Kidney tubule cell (primary cell): ENCODE data around the gene SLC6A7.
"Not testable (repeated sequence)": the region's sequence is repeated elsewhere in the genome, so short reads cannot be mapped to it uniquely, and the experiment has no call there.

Experiments
- DNase-seq: peaks from one replicate; pipeline ENCODE4 v3.0.0-alpha.2; 2018; ENCODE audit warnings: low spot score

Gene SLC6A7

DNA sequence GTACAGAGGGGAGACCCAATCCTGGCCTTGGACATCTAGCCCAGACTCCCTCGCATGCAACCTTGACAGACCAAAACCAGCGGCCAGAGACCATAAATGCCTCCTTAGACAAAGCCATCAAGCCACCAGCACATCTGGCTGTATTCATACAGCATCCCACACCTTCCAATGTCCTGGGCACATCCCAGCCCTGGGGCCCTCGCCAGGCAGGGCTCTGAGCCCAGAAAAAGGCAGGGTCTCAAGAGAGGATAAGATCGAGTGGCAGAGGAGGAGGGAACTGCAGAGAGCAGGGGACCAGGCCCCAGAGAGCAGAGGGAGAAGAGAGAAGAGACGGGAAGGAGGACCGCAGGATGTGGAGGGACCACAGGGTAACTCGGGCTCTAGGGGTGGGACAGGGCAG, 54.3 kb downstream of the SLC6A7 start:
- DNase-seq: no peak

DNA sequence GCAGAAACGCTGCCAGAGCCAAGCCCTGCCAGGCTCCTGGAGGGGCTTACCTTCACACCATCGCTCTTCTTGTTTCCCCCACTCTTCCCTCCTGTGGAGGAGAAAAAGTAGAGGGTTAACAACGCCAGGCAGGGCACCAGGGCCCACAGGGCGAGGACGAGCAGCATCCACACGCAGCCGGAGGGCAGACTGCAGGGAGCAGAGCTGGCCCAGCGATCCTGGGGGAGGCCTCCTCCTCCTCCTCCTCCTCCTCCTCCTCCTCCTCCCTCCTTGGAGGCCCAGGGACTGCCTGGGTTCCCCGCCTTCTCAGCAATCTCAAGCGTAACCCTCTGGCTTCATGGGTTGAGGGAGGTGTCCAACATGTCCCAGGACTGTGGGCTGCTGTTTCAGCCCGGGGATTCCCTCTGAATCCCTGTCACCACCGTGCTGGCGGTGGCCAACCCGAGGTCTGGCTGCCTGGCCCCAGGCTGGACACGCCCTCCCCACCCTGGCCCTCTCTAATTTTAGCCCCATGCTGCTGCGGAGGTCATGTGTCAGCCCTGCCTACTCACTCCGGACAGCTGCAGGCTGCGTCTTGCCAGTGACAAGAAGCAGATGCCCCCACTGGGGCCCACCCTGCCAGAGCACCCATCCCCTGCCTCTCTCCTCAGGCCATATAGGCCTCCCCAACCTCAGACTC, 55.4 kb downstream of the SLC6A7 start:
- no peak for DNase-seq

DNA sequence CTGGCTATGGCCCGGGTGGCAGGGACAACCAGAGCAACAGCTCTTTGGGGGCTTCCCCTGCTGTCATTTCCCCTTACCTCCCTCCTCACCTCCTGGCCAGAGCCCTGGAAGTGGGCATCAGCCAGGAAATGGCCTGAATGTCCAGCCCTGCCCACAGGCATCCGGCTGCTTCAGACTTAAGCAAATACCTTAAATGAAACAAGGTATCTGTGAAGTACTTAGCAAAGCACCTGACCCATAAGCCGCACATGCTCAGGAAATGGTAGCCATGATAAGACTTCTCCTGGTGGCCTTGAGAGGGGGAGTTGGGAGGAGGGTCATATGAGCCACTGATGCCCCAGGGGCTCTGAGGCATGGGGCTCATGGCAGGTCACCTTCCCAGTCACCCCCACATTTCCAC, 55.9 kb downstream of the SLC6A7 start:
- no peak for DNase-seq

DNA sequence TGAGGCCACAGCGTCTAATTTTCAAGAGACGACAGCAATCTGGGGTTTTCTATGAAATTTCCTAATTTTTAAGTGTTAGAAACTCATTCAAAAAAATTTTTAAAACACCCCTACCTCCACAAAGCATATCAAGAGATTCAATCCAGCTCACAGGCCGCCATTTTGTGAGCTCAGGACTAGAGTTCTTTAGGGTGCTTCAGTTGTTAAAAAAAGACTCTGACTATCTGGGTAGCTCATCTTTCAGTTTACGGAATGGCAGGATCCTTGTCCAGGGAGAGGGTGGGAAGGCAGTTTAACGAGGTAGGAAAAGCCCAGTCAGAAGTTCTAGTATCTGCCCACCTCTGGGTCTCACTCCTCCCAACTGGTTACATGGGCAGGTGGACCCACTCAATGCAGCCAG, 56.6 kb downstream of the SLC6A7 start:
- no peak for DNase-seq

DNA sequence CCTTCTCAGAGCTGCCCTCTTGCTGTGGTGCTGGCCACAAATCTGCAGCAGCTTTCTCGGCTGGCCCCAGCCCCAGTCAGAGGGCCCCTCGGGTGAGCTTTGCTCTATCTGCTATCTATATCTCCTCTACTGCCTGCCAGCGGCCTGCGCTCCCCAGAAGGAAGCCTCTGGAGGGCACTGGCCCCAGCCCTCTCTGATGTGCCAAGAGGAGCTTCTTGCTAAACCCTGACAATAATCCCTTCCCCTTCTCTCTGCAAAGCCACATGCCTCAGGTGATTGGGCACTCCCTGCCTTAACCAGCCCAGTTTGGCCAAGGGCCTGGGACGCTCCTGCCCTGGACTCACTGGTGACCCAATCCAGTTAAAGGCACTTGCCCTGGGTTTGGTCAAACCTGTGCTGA, 57.0 kb downstream of the SLC6A7 start:
- DNase-seq: no peak

DNA sequence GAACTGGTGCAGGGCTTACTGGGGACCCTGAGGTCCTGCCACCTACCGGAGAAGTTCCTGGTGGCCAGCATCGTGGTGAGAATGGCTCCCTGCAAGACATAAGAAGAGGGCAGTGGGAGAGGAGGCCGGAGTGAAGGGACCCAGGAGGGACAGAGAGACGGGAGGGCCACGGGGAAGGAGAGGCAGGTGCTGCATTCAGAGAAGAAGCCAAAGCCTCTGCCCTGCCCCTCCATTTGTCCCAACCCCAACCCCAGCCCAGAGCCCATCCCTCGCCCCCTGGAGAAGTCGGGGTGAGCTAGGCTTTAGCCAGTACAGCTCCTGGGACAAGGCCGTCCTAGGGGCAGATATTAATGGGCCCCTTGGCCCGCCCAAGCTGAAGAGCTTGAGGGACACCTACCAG, 57.9 kb downstream of the SLC6A7 start:
- DNase-seq: no peak

DNA sequence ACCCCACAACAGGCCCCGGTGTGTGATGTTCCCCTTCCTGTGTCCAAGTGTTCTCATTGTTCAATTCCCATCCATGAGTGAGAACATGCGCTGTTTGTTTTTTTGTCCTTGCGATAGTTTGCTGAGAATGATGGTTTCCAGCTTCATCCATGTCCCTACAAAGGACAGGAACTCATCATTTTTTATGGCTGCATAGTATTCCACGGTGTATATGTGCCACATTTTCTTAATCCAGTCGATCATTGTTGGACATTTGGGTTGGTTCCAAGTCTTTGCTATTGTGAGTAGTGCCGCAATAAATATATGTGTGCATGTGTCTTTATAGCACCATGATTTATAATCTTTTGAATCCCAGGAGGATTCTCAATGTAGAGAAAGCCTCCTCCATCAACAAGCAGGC, 58.6 kb downstream of the SLC6A7 start:
- DNase-seq: not testable (repeated sequence)

DNA sequence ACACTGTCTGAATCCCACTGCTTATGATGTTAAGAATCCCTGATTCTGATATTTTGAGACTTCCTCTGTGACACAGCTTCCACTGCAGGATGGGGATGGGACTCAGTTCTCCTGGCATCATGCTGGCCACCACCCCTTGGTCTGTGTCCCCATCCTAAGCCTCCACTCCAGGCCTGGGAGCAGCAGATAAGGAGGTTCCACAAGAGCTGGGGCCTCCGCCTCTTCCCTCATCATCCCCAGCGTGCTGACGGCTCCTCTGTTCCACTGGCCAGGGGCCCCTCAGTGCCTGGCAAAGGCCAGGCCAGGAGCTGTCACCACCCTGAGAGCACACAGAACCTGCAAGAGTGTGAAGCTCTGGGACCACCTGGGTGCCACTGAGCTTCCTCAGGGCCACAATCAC, 59.1 kb downstream of the SLC6A7 start:
- DNase-seq: no peak

DNA sequence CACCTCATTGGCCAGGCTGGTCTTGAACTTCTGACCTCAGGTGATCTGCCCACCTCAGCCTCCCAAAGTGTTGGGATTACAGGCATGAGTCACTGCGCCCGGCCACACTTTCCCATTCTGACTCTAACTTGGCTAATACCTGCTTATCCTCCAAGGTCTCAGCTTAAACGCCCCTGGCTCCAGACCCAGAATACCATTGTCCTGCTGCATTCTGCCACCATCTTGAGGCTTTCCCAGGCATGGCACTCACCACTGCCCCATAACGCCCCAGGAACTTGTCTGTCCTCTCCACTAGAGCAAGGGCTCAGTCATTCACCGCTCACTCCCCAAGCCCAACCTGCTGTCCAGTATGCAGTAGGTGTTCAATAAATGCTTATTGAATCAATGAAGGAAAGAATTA, 59.9 kb downstream of the SLC6A7 start:
- DNase-seq: no peak

DNA sequence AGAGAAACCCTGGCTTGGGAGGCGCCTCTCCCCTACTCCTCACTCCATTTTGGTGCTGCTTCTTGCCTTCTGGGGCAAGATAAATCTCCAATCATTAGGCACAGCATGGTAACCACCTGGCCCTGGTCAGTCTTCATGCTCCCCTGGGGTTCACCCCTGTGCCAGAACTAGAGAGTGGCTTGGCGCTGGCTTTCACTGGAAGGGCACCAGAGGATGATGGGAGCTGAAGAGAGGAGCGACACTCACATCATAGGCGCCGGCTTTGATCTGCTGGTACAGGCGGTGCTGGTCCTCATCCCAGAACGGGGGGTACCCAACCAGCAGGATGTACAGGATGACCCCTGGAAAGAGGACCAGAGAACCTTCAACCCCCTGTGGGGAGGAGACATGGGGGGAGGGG, 61.6 kb downstream of the SLC6A7 start:
- DNase-seq: no peak

DNA sequence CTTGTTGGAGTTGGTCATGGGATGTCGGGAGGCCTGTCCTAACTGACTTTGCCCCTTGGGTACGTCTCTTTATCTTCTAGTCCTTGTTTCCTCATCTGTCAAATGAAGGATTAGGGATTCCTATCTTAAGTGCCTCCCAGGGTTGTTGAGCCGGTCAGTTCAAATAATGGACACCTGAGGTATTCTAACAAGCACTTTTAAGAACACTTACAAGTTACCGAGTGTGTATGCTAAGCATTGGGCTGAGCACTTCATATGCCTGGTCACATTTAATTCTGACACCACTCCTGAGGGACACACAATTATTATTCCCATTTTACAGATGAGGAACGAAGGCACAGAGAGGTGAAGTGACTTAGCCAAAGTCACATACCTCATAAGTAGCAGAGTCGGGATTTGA, 62.6 kb downstream of the SLC6A7 start:
- no peak for DNase-seq

DNA sequence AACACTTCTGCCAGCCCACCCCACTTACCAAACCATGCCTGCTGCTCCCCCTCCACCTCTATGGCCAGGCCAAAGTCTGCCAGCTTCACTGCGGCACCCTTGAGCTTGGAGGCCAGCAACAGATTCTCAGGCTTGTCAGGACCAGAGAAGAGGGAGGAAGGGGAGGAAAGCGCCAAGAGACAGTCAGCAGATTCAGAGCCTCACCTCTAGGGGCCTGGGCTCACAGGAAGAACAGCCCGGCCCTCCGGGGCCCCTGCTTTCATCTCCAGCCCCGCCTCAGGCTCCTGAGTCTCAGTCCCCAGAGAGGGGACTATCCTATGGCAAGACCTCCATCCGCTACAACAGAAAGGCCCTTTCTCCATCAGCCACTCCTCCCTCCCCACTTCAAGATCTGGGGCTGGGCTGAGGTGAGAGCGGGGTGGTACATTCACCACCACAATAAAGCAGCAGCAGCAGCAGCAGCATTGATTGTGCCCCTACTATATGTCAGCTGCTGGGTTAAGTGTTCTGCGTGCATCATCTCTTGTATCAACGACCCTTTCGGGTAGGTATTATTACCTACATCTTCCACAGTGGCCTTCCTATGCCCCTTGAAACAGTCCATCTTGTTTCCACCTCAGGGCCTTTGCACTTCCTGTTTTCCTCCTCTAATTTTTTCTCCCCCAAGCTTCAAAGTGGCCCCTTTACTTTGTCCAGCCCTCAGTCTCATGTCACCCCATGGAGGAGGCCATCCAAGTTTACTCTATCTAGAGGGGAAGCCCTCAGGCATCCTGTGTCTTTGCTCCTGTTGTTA, 63.8 kb downstream of the SLC6A7 start:
- no peak for DNase-seq

DNA sequence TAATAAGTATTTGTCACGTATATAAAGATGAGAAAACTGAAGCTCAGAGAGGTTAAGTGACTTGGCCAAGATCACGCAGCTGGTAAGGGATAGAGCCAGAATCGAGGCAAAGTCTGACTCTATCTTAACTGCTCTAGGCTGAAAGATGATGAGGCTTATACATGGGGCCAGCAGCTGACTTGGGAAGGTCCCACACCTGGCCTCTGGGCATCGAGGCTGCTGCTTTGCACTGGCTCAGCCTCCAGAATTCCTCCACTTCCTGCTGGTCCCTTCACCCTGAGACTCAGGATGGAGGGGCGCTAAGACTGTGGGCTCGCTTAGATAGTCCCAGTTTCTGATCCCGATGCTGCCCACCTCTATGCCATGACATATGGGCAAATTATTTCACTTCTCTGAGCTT, 64.5 kb downstream of the SLC6A7 start:
- DNase-seq: no peak

DNA sequence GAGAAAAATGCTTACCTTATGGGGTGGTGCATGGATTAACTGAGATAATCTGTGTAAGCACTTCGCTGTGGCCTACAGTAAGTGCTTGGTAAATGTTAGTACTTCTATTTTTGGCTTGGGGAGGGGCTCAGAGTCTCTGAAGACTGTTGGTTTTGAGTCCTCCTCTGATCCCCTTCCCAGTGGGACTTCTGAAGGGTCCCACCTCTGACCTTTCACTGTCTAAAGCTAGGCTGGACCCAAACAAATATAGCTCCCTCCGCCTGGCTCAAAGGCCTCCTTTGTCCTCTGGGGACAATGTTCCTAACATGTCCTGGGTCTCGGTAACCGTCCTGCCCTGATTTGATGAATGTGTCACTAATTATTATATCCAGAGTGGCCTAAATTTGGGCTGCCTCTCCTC, 64.9 kb downstream of the SLC6A7 start:
- DNase-seq: no peak

DNA sequence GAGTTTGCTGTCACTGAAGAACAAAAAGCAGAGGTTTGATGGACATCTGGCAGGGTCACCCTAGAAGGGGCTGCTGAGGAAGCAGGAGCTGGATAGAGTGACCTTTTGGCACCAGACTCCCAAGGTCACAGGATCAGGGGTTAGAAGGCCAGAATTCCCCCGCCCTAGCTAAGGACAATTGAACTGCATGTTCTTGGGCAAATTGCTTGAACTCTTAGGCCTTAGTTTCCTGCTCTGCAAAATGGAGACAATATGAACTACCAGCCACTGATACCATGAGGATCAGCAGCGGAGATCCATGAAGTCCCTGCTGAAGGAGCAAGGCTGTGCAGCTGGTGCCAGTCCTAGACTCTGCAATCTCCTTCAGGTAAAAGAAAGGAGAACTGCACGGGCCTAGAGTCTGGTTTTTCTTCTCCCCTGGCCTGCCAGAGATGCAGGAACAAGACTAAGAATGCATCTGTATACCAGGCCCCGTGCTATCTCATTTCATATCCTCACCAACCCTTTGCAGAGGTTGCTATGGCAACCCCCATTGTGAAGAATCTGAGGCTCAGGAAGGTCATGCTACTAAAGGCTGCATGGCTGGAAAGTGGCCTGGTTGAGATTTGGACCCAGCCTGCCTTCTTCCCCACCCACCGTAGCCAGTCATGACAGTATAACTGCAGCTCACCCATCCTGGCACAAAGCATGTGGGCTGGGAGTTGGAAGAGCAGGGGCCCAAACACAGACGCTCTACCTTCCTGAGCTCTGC, 66.0 kb downstream of the SLC6A7 start:
- DNase-seq: no peak

DNA sequence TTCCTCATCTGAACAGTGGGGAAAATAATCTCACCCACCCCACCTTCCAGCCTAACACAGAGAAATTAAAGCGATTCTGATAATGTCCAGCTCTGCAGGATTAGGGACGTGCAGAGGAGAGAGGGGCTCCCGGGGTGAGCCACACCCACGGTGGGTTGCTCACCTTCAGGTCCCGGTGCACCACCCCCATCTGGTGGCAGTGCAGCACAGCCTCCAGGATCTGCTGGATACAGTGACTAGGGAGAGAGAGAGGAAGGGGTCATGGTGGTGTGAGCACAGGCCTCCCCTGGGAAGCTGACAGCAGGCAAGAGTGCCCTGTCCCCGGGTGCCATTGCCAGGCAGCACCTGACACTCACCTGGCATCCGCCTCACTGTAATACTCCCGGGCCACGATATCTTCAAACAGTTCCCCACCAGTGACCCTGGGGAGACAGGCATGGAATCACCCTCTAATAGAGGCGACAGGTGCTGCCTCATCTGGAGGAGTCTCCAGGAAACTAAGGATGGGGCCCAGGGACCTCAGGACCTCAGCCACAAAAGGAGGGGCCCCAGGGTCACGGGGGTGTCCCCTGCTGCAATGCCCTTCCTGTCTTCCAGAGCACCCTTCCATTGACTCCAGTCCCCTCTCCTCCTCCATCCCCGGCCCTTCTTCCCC, 66.7 kb downstream of the SLC6A7 start:
- no peak for DNase-seq

DNA sequence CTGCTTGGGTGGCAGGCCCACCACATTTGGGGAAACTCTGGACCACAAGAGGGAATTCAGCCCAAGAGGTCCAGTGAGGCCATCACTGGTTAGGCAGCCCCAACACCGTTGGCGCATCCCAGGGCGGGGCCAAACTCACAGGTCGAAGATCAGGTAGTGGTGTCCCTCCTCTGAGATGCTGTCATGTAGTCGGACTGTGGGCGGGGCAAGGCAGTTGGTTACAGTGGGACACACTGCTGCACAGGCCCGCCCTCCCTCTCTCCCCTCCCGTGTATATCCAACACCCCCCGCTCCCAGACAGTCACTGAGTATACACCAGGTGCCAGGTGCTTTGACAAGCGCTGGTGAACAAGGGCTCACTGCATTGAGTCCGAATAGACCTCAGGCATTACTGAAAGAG, 67.6 kb downstream of the SLC6A7 start:
- no peak for DNase-seq

DNA sequence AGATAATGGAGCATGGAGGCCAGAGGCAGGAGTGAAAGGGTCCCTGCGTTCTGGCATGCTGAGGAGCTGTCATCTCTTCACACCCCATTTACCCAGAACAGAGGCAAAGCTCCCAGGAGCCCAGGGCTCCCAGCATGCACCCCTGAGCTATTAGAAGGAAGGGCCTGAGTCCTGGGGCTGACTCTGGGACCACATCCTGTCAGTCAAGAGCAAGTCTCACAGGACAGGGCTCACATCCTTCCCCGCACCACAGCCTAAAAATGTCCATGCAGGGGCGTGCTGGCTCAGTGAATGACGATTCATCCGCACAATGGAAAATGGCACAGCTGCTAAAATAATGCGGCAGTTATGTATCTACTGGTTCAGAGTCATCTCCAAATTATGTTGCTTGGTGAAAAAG, 68.3 kb downstream of the SLC6A7 start:
- DNase-seq: peak; percentile 33
